ENCODE measurements around the gene ACAP3.

The ACAP3 gene

DNA sequence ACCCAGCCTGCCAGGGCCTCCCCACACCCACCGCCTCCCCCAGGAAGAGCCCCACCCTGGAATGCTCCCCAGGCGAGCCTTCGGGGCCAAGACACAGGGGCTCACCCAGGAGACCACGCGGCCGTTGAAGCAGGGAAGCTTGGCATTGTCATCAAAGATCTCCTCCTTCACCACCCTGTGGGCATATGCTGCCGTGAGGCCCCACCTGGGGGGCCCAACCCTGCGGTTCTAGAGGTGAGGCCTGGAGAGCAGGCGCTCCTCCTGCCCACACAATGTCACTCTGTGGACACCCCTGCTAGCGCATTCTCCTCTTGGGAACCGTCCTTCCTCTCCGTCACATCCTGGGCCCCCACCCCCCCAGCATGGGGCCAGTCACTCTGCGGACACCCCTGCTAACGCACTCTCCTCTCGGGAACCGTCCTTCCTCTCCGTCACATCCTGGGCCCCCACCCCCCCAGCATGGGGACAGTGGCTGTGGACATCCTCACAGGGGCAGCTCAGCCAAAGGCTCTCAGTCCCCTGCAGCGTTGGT, 34.9 kb upstream of the ACAP3 start:
- TF ChIP-seq, protein P1, sequence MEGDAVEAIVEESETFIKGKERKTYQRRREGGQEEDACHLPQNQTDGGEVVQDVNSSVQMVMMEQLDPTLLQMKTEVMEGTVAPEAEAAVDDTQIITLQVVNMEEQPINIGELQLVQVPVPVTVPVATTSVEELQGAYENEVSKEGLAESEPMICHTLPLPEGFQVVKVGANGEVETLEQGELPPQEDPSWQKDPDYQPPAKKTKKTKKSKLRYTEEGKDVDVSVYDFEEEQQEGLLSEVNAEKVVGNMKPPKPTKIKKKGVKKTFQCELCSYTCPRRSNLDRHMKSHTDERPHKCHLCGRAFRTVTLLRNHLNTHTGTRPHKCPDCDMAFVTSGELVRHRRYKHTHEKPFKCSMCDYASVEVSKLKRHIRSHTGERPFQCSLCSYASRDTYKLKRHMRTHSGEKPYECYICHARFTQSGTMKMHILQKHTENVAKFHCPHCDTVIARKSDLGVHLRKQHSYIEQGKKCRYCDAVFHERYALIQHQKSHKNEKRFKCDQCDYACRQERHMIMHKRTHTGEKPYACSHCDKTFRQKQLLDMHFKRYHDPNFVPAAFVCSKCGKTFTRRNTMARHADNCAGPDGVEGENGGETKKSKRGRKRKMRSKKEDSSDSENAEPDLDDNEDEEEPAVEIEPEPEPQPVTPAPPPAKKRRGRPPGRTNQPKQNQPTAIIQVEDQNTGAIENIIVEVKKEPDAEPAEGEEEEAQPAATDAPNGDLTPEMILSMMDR (IDR thresholded peaks at IDR 0.05; ENCODE audit: extremely low read depth, missing control alignments) = no peak
- DNase-seq (ENCODE audit: low spot score) = no peak

DNA sequence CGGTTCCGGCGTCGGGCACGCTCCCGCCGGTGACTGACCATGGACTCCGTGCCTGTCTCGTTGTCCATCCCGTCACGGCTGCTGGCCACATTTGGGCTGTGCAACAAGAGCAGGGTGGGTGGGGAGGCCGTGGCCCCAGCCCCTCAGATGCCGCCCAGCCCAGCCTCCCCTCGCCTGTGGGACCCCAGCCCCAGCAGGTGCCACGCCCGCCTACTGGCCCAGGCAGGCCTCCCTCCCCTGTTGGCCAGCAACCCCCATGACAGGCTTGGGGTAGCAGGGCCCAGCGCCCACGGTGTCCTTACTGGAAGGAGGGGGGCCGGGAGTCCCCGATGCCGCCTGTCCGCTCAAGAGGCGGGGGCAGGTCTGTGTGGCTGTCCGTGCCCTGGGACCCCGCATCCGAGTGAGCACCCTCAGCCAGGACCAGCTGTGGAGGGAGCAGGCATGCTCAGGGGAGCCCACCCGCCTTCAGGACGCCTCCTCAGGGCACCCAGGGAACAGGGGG, 34.4 kb upstream of the ACAP3 start:
- no peak for DNase-seq (ENCODE audit: low spot score)
- TF ChIP-seq, protein P1 (IDR thresholded peaks at IDR 0.05; ENCODE audit: extremely low read depth, missing control alignments) = no peak

- TF ChIP-seq, protein P1 (IDR thresholded peaks at IDR 0.05; ENCODE audit: extremely low read depth, missing control alignments) = no peak
These were observed 33.9 kb upstream of the ACAP3 start for GRCh38 chr1:1341549-1342021.

GRCh38 chr1:1340791-1341548, 33.2 kb upstream of the ACAP3 start:
- TF ChIP-seq, protein P1 (IDR thresholded peaks at IDR 0.05; ENCODE audit: extremely low read depth, missing control alignments) = no peak
- DNase-seq (ENCODE audit: low spot score) = no peak

More at GRCh38 chr1:1341549-1342021, 33.9 kb upstream of the ACAP3 start:
- no peak for DNase-seq (ENCODE audit: low spot score)

DNA sequence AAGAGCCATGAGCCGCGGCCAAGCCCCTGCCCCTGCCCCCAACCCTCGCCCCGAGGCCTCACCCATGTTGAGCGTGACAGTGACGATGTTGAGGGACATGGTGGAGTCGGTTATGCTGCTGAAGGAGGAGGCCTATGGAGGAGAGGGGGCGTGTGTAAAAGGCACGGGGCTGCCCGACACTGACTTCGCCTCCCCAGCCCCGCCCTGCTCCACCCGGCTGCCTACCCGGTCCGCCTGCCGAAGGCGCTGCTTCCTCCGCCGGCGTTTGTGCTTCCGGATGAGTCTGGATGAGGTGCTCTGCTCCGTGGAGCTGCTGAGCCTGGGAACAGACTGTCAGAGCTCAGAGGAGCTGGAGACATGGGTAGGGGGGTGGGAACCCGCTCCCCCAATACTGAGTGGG, 32.5 kb upstream of the ACAP3 start:
- TF ChIP-seq, protein P1 (IDR thresholded peaks at IDR 0.05; ENCODE audit: extremely low read depth, missing control alignments) = no peak
- DNase-seq (ENCODE audit: low spot score) = no peak

- DNase-seq (ENCODE audit: low spot score) = no peak
- TF ChIP-seq, protein P1 (IDR thresholded peaks at IDR 0.05; ENCODE audit: extremely low read depth, missing control alignments) = no peak
These were observed 30.5 kb upstream of the ACAP3 start for GRCh38 chr1:1338278-1338677.

GRCh38 chr1:1337793-1338147, 30.0 kb upstream of the ACAP3 start:
- DNase-seq (ENCODE audit: low spot score) = peak; percentile 89
- TF ChIP-seq, protein P1 (IDR thresholded peaks at IDR 0.05; ENCODE audit: extremely low read depth, missing control alignments) = no peak

Data from GM20000 (cell line).